Lung (tissue), 12 donors: ENCODE measurements around the gene NOPCHAP1. TPM values are rescaled to one million over a fixed set of nuclear protein-coding genes. Genes with fewer than 3 reads are reported as not detected.
A peak's percentile ranks its signal among the peaks of the same experiment; 100 is the strongest.

Source experiments
- ATAC-seq: fragments of 200-7000 bp; cut with Tn5 transposase; one replicate; pipeline ENCODE4 v1.9.1; 2020; ENCODE audit warnings: moderate number of reproducible peaks; ENCODE audit not compliant: insufficient read depth, low FRiP score
- DNase-seq, 3 donors: peaks; one replicate each; pipeline ENCODE4 v3.0.0-alpha.2; 2013 to 2017
- H3K27ac ChIP-seq, 2 donors: one replicate each; pipeline ENCODE4 v1.5.1; 2013; ENCODE audit warnings: mild to moderate bottlenecking in 2 of 2, moderate library complexity in 2 of 2, control low read depth in 1 of 2, inconsistent platforms in 1 of 2, low read depth in 1 of 2, low read length in 1 of 2
- H3K27me3 ChIP-seq, 3 donors: one replicate each; pipeline ENCODE4 v1.5.1; 2013; ENCODE audit warnings: low read length in 2 of 3; ENCODE audit not compliant: control insufficient read depth in 3 of 3, insufficient read depth in 3 of 3
- H3K36me3 ChIP-seq, 4 donors: one replicate each; pipeline ENCODE4 v1.5.1; 2013; ENCODE audit warnings: low read length in 4 of 4, mild to moderate bottlenecking in 1 of 4, moderate library complexity in 1 of 4; ENCODE audit not compliant: control insufficient read depth in 4 of 4, insufficient read depth in 4 of 4
- H3K4me1 ChIP-seq, 5 donors: one replicate each; pipeline ENCODE4 v1.5.1; 2013; ENCODE audit warnings: low read length in 5 of 5, mild to moderate bottlenecking in 2 of 5, moderate library complexity in 1 of 5; ENCODE audit not compliant: control insufficient read depth in 5 of 5, insufficient read depth in 5 of 5
- H3K4me3 ChIP-seq: one replicate; pipeline ENCODE4 v1.5.1; 2013; ENCODE audit warnings: mild to moderate bottlenecking, control low read depth, moderate library complexity
- H3K9ac ChIP-seq, 2 donors: one replicate each; pipeline ENCODE4 v1.5.1; 2013; ENCODE audit warnings: low read length in 2 of 2, control low read depth in 1 of 2; ENCODE audit not compliant: insufficient read depth in 1 of 2
- H3K9me3 ChIP-seq, 4 donors: one replicate each; pipeline ENCODE4 v1.5.1; 2013; ENCODE audit warnings: low read length in 3 of 4, mild to moderate bottlenecking in 1 of 4, moderate library complexity in 1 of 4; ENCODE audit not compliant: control insufficient read depth in 4 of 4, insufficient read depth in 3 of 4
- CTCF ChIP-seq: IDR thresholded peaks from 2 replicates; pipeline ENCODE4 v1.5.1; 2012; ENCODE audit warnings: mild to moderate bottlenecking; ENCODE audit errors: control extremely low read depth, extremely low read depth
- WGBS, 2 donors: extraction: QIAGEN DNeasy Blood & Tissue Kit; methylation state at CpG; one replicate each; pipeline ENCODE4 v1.1.7; 2013; 5-methylcytosine and 5-hydroxymethylcytosine counted together
- polyA plus RNA-seq, 2 donors: library from polyadenylated mRNA; stranded (reverse); fragments of 200-250 nt; gene quantifications; one replicate each; pipeline ENCODE4 v1.2.1, GENCODE V29; 2013
- total RNA-seq, 2 donors: library from RNA; depleted of rRNA in 1 of 2; stranded (reverse); fragments of >200 nt in 1 of 2; gene quantifications; one replicate each; pipeline ENCODE4 v1.2.1, GENCODE V29; 2014 to 2021
- donor health status: control.
- donor health status: control.
- donor health status: Bipolar disorder and iron deficiency.
- donor health status: healthy.
- donor health status: DM: yes; HTN: yes; CAD: no.

Gene NOPCHAP1
- total and polyA plus RNA-seq, 4 donors, result 7.8 to 12.2 (median 10.4) TPM

- Histone ChIP-seq H3K27me3 (no peaks in the 10 kb centered on the region), H3K4me3 (no peak overlapping the region), H3K9ac (no peak overlapping the region), H3K4me1 (peaks cover 0 to 18% (median 10%) of the 10 kb centered on the region in 5 donors), H3K36me3 (peaks cover 0 to 1% (median 0%) of the 10 kb centered on the region in 4 donors), H3K9me3 (no peaks in the 10 kb centered on the region), H3K27ac (no peak overlapping the region)
- WGBS, 2 donors, result 48 to 70% methylated on average over 5 of the region's 5 CpGs
- DNase-seq (peak; percentile 64 to 93 (median 92)), ATAC-seq (no peak)
- no peak for TF ChIP-seq CTCF
These were observed 39.8 kb downstream of the NOPCHAP1 start for GRCh38 chr12:105025890-105026289.

- Histone ChIP-seq H3K9ac (no peak overlapping the region), H3K4me1 (peaks cover 0 to 18% (median 10%) of the 10 kb centered on the region in 5 donors), H3K27me3 (no peaks in the 10 kb centered on the region), H3K9me3 (no peaks in the 10 kb centered on the region), H3K36me3 (peaks cover 0 to 1% (median 0%) of the 10 kb centered on the region in 4 donors), H3K4me3 (no peak overlapping the region), H3K27ac (no peak overlapping the region)
- DNase-seq (peak in 2 of 3 donors; percentile 39 to 49), ATAC-seq (no peak)
- no peak for TF ChIP-seq CTCF
- 86 to 88% methylated on average over 4 of the region's 4 CpGs for WGBS, 2 donors
These were observed 40.3 kb downstream of the NOPCHAP1 start for GRCh38 chr12:105026411-105026810.

- H3K27ac ChIP-seq, result no peak overlapping the region
- H3K36me3 ChIP-seq, result no peaks in the 10 kb centered on the region
- no peak for TF ChIP-seq CTCF
- H3K27me3 ChIP-seq, result no peaks in the 10 kb centered on the region
- H3K4me1 ChIP-seq, result peaks cover 0 to 6% (median 3%) of the 10 kb centered on the region in 5 donors
- H3K9ac ChIP-seq, result no peak overlapping the region
- WGBS, 2 donors, result 86% methylated on average over 9 of the region's 9 CpGs
- H3K9me3 ChIP-seq, result no peaks in the 10 kb centered on the region
- H3K4me3 ChIP-seq, result no peak overlapping the region
- no peak for DNase-seq
- ATAC-seq, result no peak
These were observed 45.0 kb downstream of the NOPCHAP1 start for GRCh38 chr12:105030820-105031807.
